Vagina (tissue), 2 donors: ENCODE results near the gene ADAMTS9. TPM values are rescaled to one million over a fixed set of nuclear protein-coding genes. Genes with fewer than 3 reads are reported as not detected.

Experiments
- DNase-seq, 2 donors: peaks; one replicate each; pipeline ENCODE4 v3.0.0-alpha.2; 2017; ENCODE audit errors: extremely low spot score in 2 of 2
- H3K27ac ChIP-seq: fragments of 200-600 bp; sonication (generic); one replicate; pipeline ENCODE4 v1.5.1; 2019
- H3K27me3 ChIP-seq: fragments of 200-600 bp; sonication (generic); one replicate; pipeline ENCODE4 v1.5.1; 2019
- H3K36me3 ChIP-seq, 2 donors: fragments of 200-600 bp; sonication (generic); one replicate each; pipeline ENCODE4 v1.5.1; 2017 to 2019
- H3K4me1 ChIP-seq: fragments of 200-600 bp; sonication (generic); one replicate; pipeline ENCODE4 v1.5.1; 2019
- H3K4me3 ChIP-seq, 2 donors: fragments of 200-600 bp; sonication (generic); 1 replicate in 1 of 2; 2 replicates in 1 of 2; pipeline ENCODE4 v1.5.1; 2016 to 2019
- H3K9me3 ChIP-seq: fragments of 200-600 bp; sonication (generic); one replicate; pipeline ENCODE4 v1.5.1; 2019
- CTCF ChIP-seq, 3 experiments: fragments of 450-650 bp in 2 of 3; fragments of 200-600 bp in 1 of 3; sonication (generic) in 1 of 3; IDR thresholded peaks; one replicate each; pipeline ENCODE4 v1.5.1; 2017 to 2019; ENCODE audit warnings: antibody characterized with exemption in 3 of 3, mild to moderate bottlenecking in 2 of 3, moderate library complexity in 2 of 3
- POLR2A ChIP-seq, 2 donors: fragments of 450-650 bp; IDR thresholded peaks; one replicate each; pipeline ENCODE4 v1.6.1; 2017; ENCODE audit warnings: antibody characterized with exemption in 2 of 2, mild to moderate bottlenecking in 2 of 2, moderate library complexity in 2 of 2
- POLR2AphosphoS5 ChIP-seq, 2 donors: sonication (generic); formaldehyde crosslinking; IDR thresholded peaks; one replicate each; pipeline ENCODE4 v1.9.0; 2017; ENCODE audit warnings: antibody characterized with exemption in 2 of 2, mild to moderate bottlenecking in 2 of 2, low read depth in 1 of 2; ENCODE audit not compliant: insufficient read depth in 1 of 2
- intact Hi-C: fragments of 100-400 bp; cut with DNase I; formaldehyde crosslinking; loops from one replicate; pipeline ENCODE4 v1.15.1; 2023
- total RNA-seq: library from RNA; depleted of rRNA; stranded (reverse); fragments of >200 nt; gene quantifications from one replicate; pipeline ENCODE4 v1.2.3, GENCODE V29; 2016

ADAMTS9 gene
- total RNA-seq, 1 donor from 2014 or later = 118 TPM

DNA sequence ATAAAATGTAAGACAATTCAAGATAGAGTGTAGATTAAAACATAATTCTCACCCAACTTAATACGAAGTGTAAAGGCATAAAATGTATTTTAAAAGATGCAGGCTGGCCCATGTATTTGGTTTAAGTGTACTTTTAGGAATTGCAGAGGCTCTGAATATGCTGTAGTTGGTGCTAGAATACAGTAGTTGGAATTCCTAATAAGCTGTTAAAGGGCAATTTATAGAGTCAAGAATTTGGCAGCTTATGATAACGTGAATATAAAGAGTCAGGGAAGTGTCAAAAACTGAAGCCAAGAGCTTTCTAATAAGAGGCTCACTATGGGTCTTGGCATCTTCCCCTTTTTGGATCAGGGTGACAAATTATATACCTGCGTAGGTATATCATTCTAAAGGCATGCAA lies 36.5 kb downstream of the ADAMTS9 start:
- Histone ChIP-seq H3K4me1 (peaks cover 20% of the 10 kb centered on the region), H3K27me3 (no peaks in the 10 kb centered on the region), H3K9me3 (no peaks in the 10 kb centered on the region), H3K4me3 (no peak overlapping the region), H3K27ac (no peak overlapping the region), H3K36me3 (no peaks in the 10 kb centered on the region)
- DNase-seq = no peak
- intact Hi-C loops = no loop called here
- TF ChIP-seq POLR2AphosphoS5 (IDR thresholded peaks at IDR 0.05; ENCODE audit: insufficient read depth in 1 of 2, low read depth in 1 of 2) (no peak), POLR2A (IDR thresholded peaks at IDR 0.05) (no peak), CTCF (IDR thresholded peaks at IDR 0.05) (no peak)

- DNase-seq = no peak
- TF ChIP-seq POLR2AphosphoS5 (IDR thresholded peaks at IDR 0.05; ENCODE audit: insufficient read depth in 1 of 2, low read depth in 1 of 2) (no peak), CTCF (IDR thresholded peaks at IDR 0.05) (no peak), POLR2A (IDR thresholded peaks at IDR 0.05) (no peak)
- no peaks in the 10 kb centered on the region for H3K36me3 ChIP-seq
- H3K4me3 ChIP-seq = no peak overlapping the region
- H3K27me3 ChIP-seq = no peaks in the 10 kb centered on the region
- H3K4me1 ChIP-seq = peaks cover 20% of the 10 kb centered on the region
- intact Hi-C loops = no loop called here
- no peaks in the 10 kb centered on the region for H3K9me3 ChIP-seq
- H3K27ac ChIP-seq = peak overlapping the region; percentile 25
Observed at GRCh38 chr3:64650715-64651114, 37.1 kb downstream of the ADAMTS9 start.

GRCh38 chr3:64650096-64650622 lies 37.6 kb downstream of the ADAMTS9 start:
- intact Hi-C loops = no loop called here
- TF ChIP-seq POLR2A (IDR thresholded peaks at IDR 0.05) = no peak
- no peak for TF ChIP-seq POLR2AphosphoS5 (IDR thresholded peaks at IDR 0.05; ENCODE audit: insufficient read depth in 1 of 2, low read depth in 1 of 2)
- TF ChIP-seq CTCF (IDR thresholded peaks at IDR 0.05) = no peak
- no peaks in the 10 kb centered on the region for H3K36me3 ChIP-seq

GRCh38 chr3:64648927-64649906 lies 38.6 kb downstream of the ADAMTS9 start:
- Histone ChIP-seq H3K27ac (no peak overlapping the region), H3K4me1 (peaks cover 20% of the 10 kb centered on the region), H3K4me3 (no peak overlapping the region), H3K27me3 (no peaks in the 10 kb centered on the region), H3K9me3 (no peaks in the 10 kb centered on the region), H3K36me3 (peaks cover 0 to 4% of the 10 kb centered on the region in 2 donors)
- no peak for TF ChIP-seq POLR2AphosphoS5 (IDR thresholded peaks at IDR 0.05; ENCODE audit: insufficient read depth in 1 of 2, low read depth in 1 of 2)
- TF ChIP-seq POLR2A (IDR thresholded peaks at IDR 0.05) = no peak
- TF ChIP-seq CTCF (IDR thresholded peaks at IDR 0.05) = no peak
- intact Hi-C loops = no loop called here
- DNase-seq = no peak

More at GRCh38 chr3:64650096-64650622, 37.6 kb downstream of the ADAMTS9 start:
- no peaks in the 10 kb centered on the region for H3K27me3 ChIP-seq
- no peak for DNase-seq
- no peaks in the 10 kb centered on the region for H3K9me3 ChIP-seq
- no peak overlapping the region for H3K4me3 ChIP-seq
- peak overlapping the region; percentile 25 for H3K27ac ChIP-seq
- peaks cover 20% of the 10 kb centered on the region for H3K4me1 ChIP-seq

DNA sequence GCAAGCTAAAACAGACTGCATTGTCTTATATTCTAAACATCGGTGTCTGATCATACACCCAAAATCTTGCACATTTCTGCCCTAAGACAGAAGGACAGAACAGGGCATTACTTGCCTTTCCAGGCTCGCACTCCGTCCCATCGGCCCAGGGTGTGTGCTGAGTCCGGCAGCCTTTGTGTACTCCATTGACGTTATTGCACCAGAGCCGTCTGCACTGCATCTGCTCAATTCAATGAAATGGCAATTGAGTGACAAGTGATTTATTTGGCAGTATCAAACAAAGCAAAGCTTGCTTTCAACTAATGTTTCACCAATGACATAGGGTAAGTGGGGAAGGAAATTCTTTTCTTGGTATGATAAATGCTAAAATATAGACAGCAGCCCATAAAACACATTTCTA lies 40.0 kb downstream of the ADAMTS9 start:
- TF ChIP-seq POLR2AphosphoS5 (IDR thresholded peaks at IDR 0.05; ENCODE audit: insufficient read depth in 1 of 2, low read depth in 1 of 2) (no peak), POLR2A (IDR thresholded peaks at IDR 0.05) (no peak), CTCF (IDR thresholded peaks at IDR 0.05) (no peak)
- no peak overlapping the region for H3K4me3 ChIP-seq
- no peaks in the 10 kb centered on the region for H3K9me3 ChIP-seq
- peaks cover 20% of the 10 kb centered on the region for H3K4me1 ChIP-seq
- no peaks in the 10 kb centered on the region for H3K27me3 ChIP-seq
- H3K27ac ChIP-seq = no peak overlapping the region
- intact Hi-C loops = no loop called here
- peaks cover 0 to 5% of the 10 kb centered on the region in 2 donors for H3K36me3 ChIP-seq
- no peak for DNase-seq
